GM18519 (cell line): ENCODE measurements around the gene GPR161.

Source experiments
- ATAC-seq: cut with Tn5 transposase; IDR thresholded peaks from one replicate; pipeline ENCODE4 v1.9.1; 2021; ENCODE audit warnings: mild to moderate bottlenecking, moderate library complexity; ENCODE audit not compliant: unreplicated experiment, low FRiP score

The GPR161 gene

GRCh38 chr1:168110896-168111545 lies 25.7 kb downstream of the GPR161 start:
- ATAC-seq: no peak

- no peak for ATAC-seq
These were observed 30.5 kb downstream of the GPR161 start for GRCh38 chr1:168106274-168106673.

GRCh38 chr1:168105846-168106245 lies 30.9 kb downstream of the GPR161 start:
- no peak for ATAC-seq

GRCh38 chr1:168104535-168104934 lies 32.2 kb downstream of the GPR161 start:
- ATAC-seq: no peak

GRCh38 chr1:168102487-168102886 lies 34.2 kb downstream of the GPR161 start:
- no peak for ATAC-seq

GRCh38 chr1:168101336-168101735 lies 35.4 kb downstream of the GPR161 start:
- ATAC-seq: no peak

DNA sequence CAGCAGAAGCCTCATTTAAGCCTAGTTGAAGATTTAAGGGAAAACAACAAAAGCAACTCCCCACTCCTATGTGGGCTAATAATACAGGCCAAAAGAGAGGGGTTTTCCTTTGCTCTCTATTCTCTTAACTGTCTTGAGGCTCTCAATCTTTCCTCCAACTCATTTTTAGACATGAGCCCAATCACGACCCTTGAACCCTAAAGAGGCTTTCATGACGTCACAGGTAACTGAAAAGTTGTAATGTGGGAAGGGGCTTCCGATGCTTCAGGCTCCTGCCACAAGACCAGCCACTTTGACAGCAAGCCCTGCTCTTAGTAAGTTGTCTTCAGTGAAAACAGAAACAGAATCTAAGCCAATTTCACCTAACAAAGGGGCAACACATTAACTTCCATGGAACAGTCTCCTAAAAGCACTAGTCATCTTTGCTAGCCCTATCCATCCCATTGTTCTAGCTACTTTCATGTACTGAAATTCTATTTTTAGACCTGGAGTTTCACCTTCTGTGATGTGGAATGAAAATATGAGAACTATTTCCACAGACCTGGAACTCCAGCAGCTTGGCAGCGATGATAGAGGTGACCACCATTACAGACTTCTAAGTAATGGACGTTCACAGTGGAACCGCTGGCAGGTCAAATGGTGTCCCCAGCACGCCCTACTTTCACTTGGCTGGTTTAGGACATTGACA lies 36.3 kb downstream of the GPR161 start:
- ATAC-seq: no peak

DNA sequence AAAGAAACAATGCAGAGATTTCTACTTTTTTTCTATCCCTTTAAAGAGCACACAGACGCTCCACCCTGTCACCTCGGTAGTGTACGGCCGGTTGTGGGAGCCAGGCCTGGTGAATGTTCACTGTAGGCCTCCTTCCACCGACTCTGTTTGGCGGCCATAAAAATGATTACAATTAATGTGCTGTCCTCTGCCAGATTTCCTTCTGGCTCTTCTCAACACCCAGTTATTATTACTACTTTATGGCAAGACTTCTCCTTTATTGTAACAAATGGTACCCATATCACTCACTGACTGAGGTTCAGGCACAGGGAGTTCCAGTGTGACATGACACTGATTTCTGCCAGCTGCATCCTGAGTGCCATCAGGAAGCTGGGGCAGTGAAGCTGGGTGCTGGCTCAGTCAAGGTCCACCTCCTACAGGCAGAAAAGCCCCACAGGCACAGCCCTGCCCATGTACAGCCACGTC lies 37.4 kb downstream of the GPR161 start:
- no peak for ATAC-seq

GRCh38 chr1:168098534-168099320 lies 38.0 kb downstream of the GPR161 start:
- no peak for ATAC-seq

DNA sequence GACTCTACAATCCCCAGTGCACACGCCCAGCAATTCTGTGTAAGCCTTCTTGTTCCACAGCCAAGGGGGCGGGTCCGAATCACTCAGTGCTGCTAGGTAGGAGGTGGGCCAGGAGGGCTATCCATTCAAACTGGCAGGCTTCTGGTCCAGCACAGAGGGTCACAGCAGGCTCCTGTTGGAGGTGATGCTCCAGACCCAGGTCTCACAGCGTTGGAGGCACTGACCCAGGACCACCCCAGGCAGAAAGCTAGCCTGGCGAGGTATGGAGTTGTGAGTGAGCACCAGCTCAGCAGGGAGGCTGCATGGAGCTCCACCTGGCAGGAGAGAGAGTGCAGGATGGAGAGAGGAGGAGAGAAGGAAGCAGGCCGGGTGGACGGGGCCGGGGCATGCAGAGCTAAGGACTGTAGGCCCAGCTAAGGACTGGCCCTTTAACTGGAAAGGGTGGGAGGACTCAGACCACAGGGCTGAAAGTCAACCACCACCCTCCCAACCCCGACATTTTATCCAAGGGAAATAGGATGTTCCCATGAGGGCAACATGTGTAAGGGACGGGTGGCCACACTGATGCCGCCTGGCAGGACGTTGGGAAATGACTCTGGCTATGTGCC lies 38.7 kb downstream of the GPR161 start:
- ATAC-seq: no peak

DNA sequence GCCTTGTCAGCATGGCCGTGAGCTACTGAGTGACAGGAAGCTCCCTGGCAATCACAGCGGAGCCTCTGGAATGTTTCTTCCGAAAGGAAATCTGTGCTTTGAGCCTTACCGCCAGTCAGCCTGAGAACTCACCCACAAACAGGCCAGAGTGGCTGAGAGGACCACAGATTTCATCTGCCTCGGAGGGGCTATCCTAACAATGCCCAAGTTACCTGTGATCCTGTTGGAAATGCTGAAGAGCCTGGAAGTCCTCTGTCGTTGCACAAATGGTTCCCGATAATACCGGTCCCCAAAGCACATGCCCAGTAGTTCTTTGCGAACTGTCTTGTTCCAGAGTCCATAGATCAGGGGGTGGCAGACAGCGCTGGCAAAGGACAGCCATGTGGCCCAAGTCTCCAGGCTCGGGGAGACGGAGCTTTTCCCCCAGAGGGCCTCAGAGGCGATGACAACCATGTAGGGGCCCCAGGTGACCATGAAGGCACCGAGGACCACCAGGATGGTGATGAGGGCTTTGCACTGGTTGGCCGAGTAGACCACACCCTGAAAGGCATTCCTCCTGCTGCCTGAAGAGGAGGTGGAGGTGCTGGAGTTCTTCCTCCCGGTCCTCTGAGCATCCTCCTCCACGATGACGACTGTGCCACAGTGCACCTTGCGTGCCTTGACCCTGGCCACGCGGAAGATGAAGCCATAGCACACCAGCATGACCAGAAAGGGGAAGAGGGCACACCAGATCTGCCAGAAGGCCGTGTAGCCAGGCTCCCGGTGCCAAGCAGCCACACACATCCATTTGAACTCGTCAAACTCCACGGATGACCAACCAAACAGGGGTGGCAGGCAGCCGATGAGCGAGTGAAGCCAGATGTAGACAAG lies 40.2 kb downstream of the GPR161 start:
- ATAC-seq: no peak

- no peak for ATAC-seq
These were observed 41.3 kb downstream of the GPR161 start for GRCh38 chr1:168095476-168095875.

GRCh38 chr1:168093616-168094015 lies 43.1 kb downstream of the GPR161 start:
- ATAC-seq: no peak

DNA sequence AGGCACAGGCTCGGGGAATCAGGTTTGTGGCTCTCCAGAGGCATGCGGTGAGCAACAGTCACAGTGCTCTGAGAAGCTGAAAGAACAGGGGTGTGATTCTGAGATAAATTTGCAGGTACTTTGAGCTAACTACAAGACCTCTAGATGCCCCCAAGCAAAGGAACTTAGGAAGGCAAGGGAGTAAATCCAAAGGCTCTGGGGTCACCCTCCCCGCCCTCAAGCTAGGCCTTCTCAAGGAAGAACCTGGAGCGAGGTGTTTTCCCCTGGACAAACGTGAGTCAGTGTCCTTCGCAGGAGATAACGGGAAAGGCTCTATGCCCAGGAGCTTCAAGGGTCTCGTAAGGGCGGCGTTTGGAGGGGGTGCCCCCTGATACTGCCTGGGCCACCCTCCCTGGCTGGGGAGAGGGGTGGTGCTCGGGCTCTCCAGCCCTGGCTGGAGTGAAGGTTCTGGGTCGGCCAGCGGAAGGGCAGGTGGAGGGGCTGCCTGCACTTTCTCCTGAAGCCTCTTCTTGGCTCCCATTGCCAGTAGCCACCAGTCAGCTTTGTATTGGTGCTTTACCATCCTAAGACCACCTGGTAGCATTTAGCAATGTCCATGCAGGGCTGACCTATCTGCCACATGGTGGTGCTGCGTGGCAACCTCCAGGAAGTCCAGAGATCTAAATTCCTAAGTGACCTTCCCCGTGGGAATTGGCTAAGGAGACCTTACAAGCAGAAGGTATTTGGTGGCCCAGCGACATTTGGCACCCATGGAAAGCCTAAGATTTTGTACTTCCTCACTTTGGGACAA lies 44.0 kb downstream of the GPR161 start:
- no peak for ATAC-seq

DNA sequence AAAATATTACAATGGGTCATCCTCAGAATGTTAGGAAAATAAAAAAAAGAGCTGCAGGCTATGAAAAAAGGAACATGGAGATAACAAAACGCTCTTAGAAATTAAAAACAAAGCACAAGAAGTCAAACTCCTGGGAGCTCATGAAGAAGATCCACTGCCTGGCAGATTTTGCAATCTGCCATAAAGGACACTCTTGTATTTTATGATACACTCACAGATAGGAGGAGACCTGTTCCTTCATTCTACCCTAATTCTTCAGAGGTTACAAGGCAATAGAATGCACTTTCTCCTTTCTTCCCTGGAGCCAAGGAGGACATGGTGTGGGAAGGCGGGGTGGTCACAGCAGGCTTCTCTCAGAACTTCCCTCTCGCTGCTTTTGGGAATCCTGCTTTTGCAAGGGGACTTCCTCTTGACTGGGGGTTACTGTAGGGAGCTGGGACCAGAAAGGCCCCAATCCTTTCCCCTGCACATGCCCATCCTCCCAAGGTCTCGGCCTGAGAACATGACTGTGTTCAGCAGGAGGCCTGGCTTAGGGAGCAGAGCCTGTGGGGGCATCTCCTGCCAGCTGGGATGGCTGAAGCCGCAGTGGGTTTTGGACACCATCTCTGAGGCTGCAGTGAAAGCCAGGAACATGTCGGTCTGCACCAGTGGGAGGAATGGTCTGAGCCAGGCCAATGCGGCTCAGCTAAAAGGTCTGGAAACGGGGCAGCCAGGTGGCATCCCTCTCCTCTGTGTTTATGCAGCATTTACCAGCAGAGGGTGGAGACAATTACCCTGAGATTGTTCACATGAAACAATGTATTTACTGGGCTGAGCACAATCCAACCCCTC lies 44.8 kb downstream of the GPR161 start:
- ATAC-seq: no peak

GRCh38 chr1:168091063-168091462 lies 45.7 kb downstream of the GPR161 start:
- no peak for ATAC-seq

DNA sequence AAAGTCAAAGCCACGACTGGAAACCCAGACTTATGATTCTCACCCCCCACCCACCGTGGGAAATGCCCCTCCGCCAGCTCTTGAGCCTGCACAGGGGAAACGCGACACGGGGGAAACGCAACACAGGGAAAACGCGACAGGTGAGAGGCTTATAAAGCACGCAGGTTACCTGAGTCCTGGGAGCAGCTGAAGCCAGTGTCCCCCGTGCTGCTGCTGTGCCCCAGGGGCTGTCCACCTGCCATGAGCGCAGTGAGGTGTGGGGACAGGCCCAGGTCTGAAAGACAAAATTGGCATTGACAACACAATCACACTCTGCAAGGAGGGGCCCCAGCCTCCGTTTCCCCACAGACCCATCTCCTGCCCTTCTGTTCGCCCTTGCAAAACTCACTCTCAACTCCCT lies 46.3 kb downstream of the GPR161 start:
- no peak for ATAC-seq

- ATAC-seq: no peak
These were observed 46.8 kb downstream of the GPR161 start for GRCh38 chr1:168089979-168090337.
